GM08714 (cell line): ENCODE measurements around the gene GCAT.

ENCODE experiments used
- H3K4me3 ChIP-seq: fragments of 200-500 bp; sonication (Bioruptor generic); 2 replicates; pipeline ENCODE4 v1.5.1; 2014; ENCODE audit warnings: mild to moderate bottlenecking, low read length, inconsistent platforms
- ZNF274 ChIP-seq: IDR thresholded peaks from 2 replicates; pipeline ENCODE4 v1.6.1; 2012; ENCODE audit warnings: mild to moderate bottlenecking, low read depth, low read length

GCAT gene

GRCh38 chr22:37812869-37813678, 5.3 kb downstream of the GCAT start:
- no peak overlapping the region for H3K4me3 ChIP-seq
- no peak for TF ChIP-seq ZNF274

GRCh38 chr22:37815593-37815992, 7.9 kb downstream of the GCAT start:
- H3K4me3 ChIP-seq, result no peak overlapping the region
- TF ChIP-seq ZNF274, result no peak

- no peak for TF ChIP-seq ZNF274
- H3K4me3 ChIP-seq, result no peak overlapping the region
Measured at GRCh38 chr22:37816543-37817180, 8.9 kb downstream of the GCAT start.

DNA sequence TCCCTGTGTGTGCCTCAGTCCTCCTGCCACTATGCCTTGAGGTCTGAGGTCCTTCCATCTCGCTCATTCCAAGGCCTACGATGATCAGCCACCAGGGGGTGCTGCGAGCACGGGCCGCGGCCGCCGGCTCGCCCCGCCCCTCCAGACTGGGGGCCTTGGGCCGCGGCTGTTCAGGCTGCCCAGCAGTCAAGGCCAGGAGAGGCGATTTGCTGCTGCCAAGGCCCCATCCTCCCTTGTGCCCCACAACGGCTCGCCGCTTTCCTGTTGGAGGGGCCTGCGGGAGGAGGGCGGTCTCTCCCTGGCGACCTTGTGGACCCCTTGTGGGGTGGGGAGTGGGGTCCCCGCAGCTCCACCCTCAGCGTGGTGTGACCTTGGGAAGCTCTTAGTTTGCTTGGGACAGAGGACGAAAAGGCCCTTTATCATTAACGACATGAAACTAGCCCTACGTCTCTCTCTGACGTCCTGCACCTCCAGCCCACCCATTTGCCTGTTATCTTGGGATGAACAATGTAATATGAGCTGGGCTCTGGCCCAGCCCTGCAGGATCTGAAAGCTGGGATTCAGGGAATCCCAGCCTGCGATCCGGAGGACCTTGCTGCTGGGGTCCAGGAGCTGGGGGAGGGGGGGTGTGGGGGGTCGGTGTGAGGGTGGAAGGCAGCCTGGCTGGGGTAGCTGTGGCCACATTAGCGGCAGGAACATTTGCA, 10.1 kb downstream of the GCAT start:
- no peak for TF ChIP-seq ZNF274
- H3K4me3 ChIP-seq, result no peak overlapping the region

GRCh38 chr22:37818409-37819104, 10.8 kb downstream of the GCAT start:
- no peak overlapping the region for H3K4me3 ChIP-seq
- no peak for TF ChIP-seq ZNF274

DNA sequence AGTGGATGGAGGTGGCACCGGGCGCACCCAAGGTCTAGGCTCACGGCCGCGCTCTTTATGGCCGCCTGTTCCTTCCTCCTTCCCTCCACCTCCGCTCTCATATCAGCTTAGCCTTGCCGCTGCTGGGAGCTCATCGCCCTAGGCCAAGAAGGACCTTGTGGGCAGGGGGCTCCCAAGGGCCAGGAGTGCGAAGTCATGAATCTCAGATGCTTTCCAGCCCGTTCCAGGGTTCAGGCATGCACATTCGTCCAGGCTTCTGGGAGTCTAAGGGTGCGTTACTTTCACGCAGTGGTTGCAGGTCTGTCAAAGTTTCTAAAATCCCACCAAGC, 11.3 kb downstream of the GCAT start:
- no peak for TF ChIP-seq ZNF274
- H3K4me3 ChIP-seq, result no peak overlapping the region

DNA sequence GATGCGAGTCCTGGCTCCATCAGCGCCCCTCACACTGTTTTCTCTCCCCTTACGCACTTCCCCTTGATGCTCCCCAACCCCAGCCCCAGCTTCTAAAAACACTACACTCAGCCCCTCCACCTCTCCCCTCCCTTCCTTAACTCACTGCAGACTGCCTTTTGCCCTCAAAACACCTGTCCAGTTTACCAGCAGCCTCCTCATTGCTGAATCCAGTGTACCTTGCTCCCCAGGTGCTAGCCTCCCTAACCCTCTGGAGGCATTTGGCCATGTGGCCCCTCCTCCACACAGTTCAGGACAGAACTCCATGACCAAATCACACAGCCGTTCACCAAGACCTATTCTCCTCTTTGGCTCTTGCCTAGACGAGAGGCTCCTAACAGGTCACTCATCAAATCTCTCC, 12.6 kb downstream of the GCAT start:
- no peak for TF ChIP-seq ZNF274

GRCh38 chr22:37822079-37822833, 14.5 kb downstream of the GCAT start:
- no peak overlapping the region for H3K4me3 ChIP-seq
- no peak for TF ChIP-seq ZNF274

More for the DNA sequence above, 12.6 kb downstream of the GCAT start:
- H3K4me3 ChIP-seq, result no peak overlapping the region

GRCh38 chr22:37823134-37823985, 15.6 kb downstream of the GCAT start, which contains the start of gene GALR3:
GALR3 (plus strand) TSS chr22:37823382; CDS start chr22:37823407, 25 bp downstream.
- no peak for TF ChIP-seq ZNF274
- H3K4me3 ChIP-seq, result no peak within 1 kb of the TSS

GRCh38 chr22:37824674-37825641, 17.2 kb downstream of the GCAT start:
- peak overlapping the region; percentile 2; the same call in 1 of the 2 replicates for H3K4me3 ChIP-seq
- no peak for TF ChIP-seq ZNF274

DNA sequence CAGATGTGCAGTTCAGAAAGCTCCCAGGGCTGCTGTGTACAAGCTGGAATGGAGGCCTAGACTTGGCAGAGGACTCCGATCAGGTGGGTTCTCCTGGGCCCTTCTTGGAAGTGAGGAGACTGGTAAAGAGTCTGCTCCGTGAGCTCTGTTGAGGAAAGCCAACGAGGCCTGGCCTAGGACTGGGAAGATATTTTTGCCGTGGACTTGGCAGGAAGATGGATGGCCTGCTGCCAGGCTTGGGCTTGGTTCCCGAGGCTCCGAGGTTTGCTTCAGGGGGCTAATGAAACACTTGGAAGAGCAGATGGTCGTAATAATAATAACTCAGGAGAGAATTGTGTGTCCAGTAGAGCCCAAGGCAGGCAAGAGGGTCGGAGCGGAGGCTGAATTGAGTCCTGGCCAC, 19.3 kb downstream of the GCAT start:
- no peak overlapping the region for H3K4me3 ChIP-seq
- no peak for TF ChIP-seq ZNF274
